Tibial nerve (tissue), 4 donors: ENCODE measurements around the gene FAM83C. TPM values are rescaled to one million over a fixed set of nuclear protein-coding genes. Genes with fewer than 3 reads are reported as not detected.

Source experiments
- DNase-seq, 2 donors: peaks; one replicate each; pipeline ENCODE4 v3.0.0-alpha.2; 2019; ENCODE audit warnings: low spot score in 2 of 2
- H3K27ac ChIP-seq, 4 donors: fragments of 200-600 bp; sonication (generic) in 3 of 4; one replicate each; pipeline ENCODE4 v1.5.1; 2017 to 2019; ENCODE audit warnings: mild to moderate bottlenecking in 1 of 4
- H3K27me3 ChIP-seq, 2 donors: fragments of 200-600 bp; sonication (generic) in 1 of 2; one replicate each; pipeline versions ENCODE4 v1.5.1 to v1.6.0; 2017 to 2019
- H3K36me3 ChIP-seq, 3 donors: fragments of 200-600 bp; sonication (generic); one replicate each; pipeline ENCODE4 v1.5.1; 2018 to 2019
- H3K4me1 ChIP-seq, 4 donors: fragments of 200-600 bp; sonication (generic) in 3 of 4; one replicate each; pipeline ENCODE4 v1.5.1; 2017 to 2019
- H3K4me3 ChIP-seq, 4 donors: fragments of 200-600 bp; sonication (generic) in 3 of 4; one replicate each; pipeline ENCODE4 v1.5.1; 2017 to 2019; ENCODE audit warnings: mild to moderate bottlenecking in 1 of 4, moderate library complexity in 1 of 4
- H3K9me3 ChIP-seq, 4 donors: fragments of 200-600 bp; sonication (generic) in 3 of 4; one replicate each; pipeline ENCODE4 v1.5.1; 2017 to 2019
- CTCF ChIP-seq, 5 experiments: fragments of 200-600 bp in 3 of 5; fragments of 450-650 bp in 2 of 5; sonication (generic) in 3 of 5; IDR thresholded peaks; one replicate each; pipeline ENCODE4 v1.5.1; 2016 to 2019; ENCODE audit warnings: antibody characterized with exemption in 5 of 5, mild to moderate bottlenecking in 3 of 5, moderate library complexity in 2 of 5
- EP300 ChIP-seq, 2 donors: sonication (generic); formaldehyde crosslinking; IDR thresholded peaks; one replicate each; pipeline ENCODE4 v1.6.1; 2017; ENCODE audit warnings: antibody characterized with exemption in 2 of 2, mild to moderate bottlenecking in 1 of 2
- POLR2A ChIP-seq, 2 donors: fragments of 450-650 bp; IDR thresholded peaks; one replicate each; pipeline ENCODE4 v1.6.1; 2017; ENCODE audit warnings: antibody characterized with exemption in 2 of 2, mild to moderate bottlenecking in 2 of 2, moderate library complexity in 2 of 2
- WGBS, 2 donors: methylation state at CpG; one replicate each; pipeline ENCODE4 v1.1.5; 2018; 5-methylcytosine and 5-hydroxymethylcytosine counted together
- total RNA-seq, 4 donors: library from RNA; depleted of rRNA; stranded (reverse); fragments of >200 nt; gene quantifications; one replicate each; pipeline ENCODE4 v1.1.0, GENCODE V29; 2016

FAM83C gene
- total RNA-seq, 4 donors from 2014 or later, result not detected

DNA sequence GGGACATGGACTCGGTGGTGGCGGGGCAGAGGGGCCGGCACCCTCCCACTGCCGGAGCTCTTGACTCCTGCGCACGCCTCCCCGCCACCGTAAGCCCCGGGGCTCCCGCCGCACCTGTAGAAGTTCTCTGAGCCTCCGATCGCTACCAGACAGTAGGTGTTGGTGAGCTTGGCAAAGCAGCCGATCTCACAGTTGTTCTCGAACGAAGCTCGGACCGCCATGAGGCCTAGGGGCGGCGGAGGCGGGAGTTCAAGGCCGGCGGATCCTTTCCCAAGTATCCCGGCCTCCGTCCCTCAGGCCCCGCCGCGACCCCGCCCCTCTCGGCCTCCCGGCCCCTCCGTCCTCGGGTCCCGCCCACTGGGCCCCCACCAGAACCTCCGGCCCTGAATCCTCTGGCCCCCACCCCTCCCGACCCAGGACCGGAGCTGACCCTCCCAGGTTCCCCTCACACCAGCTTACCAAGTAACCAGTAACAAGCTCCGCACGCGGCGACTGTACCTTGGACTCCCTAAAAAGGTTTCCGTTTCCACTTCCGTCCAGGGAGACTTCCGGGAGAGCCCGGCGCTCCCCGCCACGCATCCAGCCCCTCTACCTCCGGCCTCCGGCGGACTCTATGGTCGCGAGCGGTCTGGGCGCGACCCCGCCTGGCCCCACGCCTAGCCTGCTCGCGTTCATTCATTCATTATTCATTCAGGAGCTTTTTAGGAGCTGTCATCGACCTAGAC lies 7.8 kb downstream of the FAM83C start, which contains the start of gene EIF6:
TSS of gene EIF6 (minus strand) at position 506 of the 725 bp plus-strand sequence. CDS start at position 221, 285 bp downstream.
- peak within 1 kb of the TSS; percentile 73 to 97 (median 81) for H3K4me3 ChIP-seq
- peak; percentile 45 to 60 for DNase-seq
- H3K27me3 ChIP-seq, result no peaks in the 10 kb centered on the region
- H3K27ac ChIP-seq, result peak within 1 kb of the TSS; percentile 66 to 89 (median 86)
- H3K4me1 ChIP-seq, result peaks cover 0 to 24% (median 12%) of the 10 kb centered on the region in 4 donors
- H3K36me3 ChIP-seq, result peaks cover 0 to 14% (median 7%) of the 10 kb centered on the region in 3 donors
- WGBS, 2 donors, result 0 to 1% methylated on average over 37 to 46 of the region's 61 CpGs
- TF ChIP-seq EP300 (IDR thresholded peaks at IDR 0.05), result peak in 1 of 2 donors; percentile 59
- TF ChIP-seq CTCF (IDR thresholded peaks at IDR 0.05), result no peak
- TF ChIP-seq POLR2A (IDR thresholded peaks at IDR 0.05), result no peak
- no peaks in the 10 kb centered on the region for H3K9me3 ChIP-seq

GRCh38 chr20:35283441-35284266 lies 8.6 kb downstream of the FAM83C start:
- Histone ChIP-seq H3K4me1 (peaks cover 0 to 26% (median 12%) of the 10 kb centered on the region in 4 donors), H3K27me3 (no peaks in the 10 kb centered on the region), H3K36me3 (peaks cover 0 to 22% (median 13%) of the 10 kb centered on the region in 3 donors), H3K4me3 (peak overlapping the region; percentile 73 to 97 (median 81)), H3K27ac (peak overlapping the region in 3 of 4 donors; percentile 66 to 89 (median 84)), H3K9me3 (no peaks in the 10 kb centered on the region)
- WGBS, 2 donors, result 23 to 25% methylated on average over 21 of the region's 24 CpGs
- no peak for TF ChIP-seq EP300 (IDR thresholded peaks at IDR 0.05)
- TF ChIP-seq POLR2A (IDR thresholded peaks at IDR 0.05), result no peak
- no peak for TF ChIP-seq CTCF (IDR thresholded peaks at IDR 0.05)
- DNase-seq, result no peak

DNA sequence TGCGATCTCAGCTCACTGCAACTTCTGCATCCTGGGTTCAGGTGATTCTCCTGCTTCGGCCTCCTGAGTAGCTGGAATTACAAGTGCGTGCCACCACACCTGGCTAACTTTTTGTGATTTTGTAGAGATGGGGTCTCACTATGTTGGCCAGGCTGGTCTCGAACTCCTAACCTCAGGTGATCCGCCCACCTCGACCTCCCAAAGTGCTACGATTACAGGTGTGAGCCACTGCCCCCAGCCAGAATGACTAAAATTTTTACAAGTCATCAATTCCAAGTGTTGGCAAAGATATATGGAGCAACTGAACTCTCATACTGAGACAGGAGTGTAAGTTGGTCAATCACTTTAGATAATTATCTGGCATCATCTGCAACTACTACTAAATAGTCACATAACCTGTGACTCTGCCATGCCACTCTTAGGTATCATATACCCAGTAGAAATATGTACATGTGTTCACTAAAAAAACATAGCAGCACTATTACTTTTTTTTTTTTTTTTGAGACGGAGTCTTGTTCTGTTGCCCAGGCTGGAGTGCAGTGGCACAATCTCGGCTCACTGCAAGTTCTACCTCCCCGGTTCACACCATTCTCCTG lies 10.6 kb downstream of the FAM83C start:
- TF ChIP-seq EP300 (IDR thresholded peaks at IDR 0.05), result no peak
- no peak for TF ChIP-seq POLR2A (IDR thresholded peaks at IDR 0.05)
- no peak for TF ChIP-seq CTCF (IDR thresholded peaks at IDR 0.05)
- no peak for DNase-seq
- Histone ChIP-seq H3K36me3 (peaks cover 0 to 24% (median 13%) of the 10 kb centered on the region in 3 donors), H3K9me3 (no peaks in the 10 kb centered on the region), H3K4me3 (no peak overlapping the region), H3K27me3 (no peaks in the 10 kb centered on the region), H3K4me1 (peaks cover 0 to 37% (median 17%) of the 10 kb centered on the region in 4 donors), H3K27ac (no peak overlapping the region)
- WGBS, 2 donors, result 94 to 98% methylated on average over 10 of the region's 10 CpGs

- TF ChIP-seq CTCF (IDR thresholded peaks at IDR 0.05) (no peak), POLR2A (IDR thresholded peaks at IDR 0.05) (no peak), EP300 (IDR thresholded peaks at IDR 0.05) (no peak)
- H3K4me1 ChIP-seq, result peaks cover 0 to 48% (median 20%) of the 10 kb centered on the region in 4 donors
- H3K9me3 ChIP-seq, result no peaks in the 10 kb centered on the region
- 93 to 96% methylated on average over 6 of the region's 6 CpGs for WGBS, 2 donors
- peaks cover 0 to 31% (median 13%) of the 10 kb centered on the region in 3 donors for H3K36me3 ChIP-seq
- H3K4me3 ChIP-seq, result no peak overlapping the region
- DNase-seq, result no peak
- no peaks in the 10 kb centered on the region for H3K27me3 ChIP-seq
- H3K27ac ChIP-seq, result peak overlapping the region in 1 of 4 donors; percentile 95
These were observed 11.7 kb downstream of the FAM83C start for GRCh38 chr20:35280523-35280922.
